Uterus (tissue), 2 donors: ENCODE data around the gene SPRED3.

Experiments used
- POLR2A ChIP-seq, 2 donors: fragments of 450-650 bp; IDR thresholded peaks; one replicate each; pipeline ENCODE4 v1.6.1; 2016; ENCODE audit warnings: antibody characterized with exemption in 2 of 2, mild to moderate bottlenecking in 1 of 2, moderate library complexity in 1 of 2
- TF ChIP-seq, protein P1 (sequence below), 4 experiments: fragments of 200-600 bp in 2 of 4; fragments of 450-650 bp in 2 of 4; sonication (generic) in 2 of 4; IDR thresholded peaks; one replicate each; pipeline ENCODE4 v1.5.1; 2016 to 2019; ENCODE audit warnings: antibody characterized with exemption in 4 of 4, mild to moderate bottlenecking in 2 of 4, moderate library complexity in 1 of 4

DNA sequence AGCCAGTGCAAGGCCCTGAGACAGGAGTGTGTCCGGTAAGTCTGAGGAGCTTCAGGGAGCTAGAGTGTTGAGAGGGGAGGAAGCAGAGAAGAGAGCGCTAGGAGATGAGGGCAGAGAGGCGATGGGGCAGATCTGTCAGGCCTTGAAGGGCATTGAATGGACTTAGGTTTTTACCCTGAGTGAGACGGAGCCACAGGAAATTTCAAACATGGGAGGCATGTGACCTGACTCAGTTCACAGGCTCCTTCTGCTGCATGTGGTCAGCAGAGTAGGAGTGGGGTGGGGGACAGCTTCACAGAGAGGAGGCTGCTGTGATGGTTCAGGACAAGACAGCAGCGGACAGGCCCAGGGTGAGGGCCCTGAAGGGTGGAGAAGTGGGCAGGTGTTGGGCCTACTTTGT is 11.9 kb downstream of the SPRED3 start:
- TF ChIP-seq POLR2A (IDR thresholded peaks at IDR 0.05): no peak
- TF ChIP-seq, protein P1, sequence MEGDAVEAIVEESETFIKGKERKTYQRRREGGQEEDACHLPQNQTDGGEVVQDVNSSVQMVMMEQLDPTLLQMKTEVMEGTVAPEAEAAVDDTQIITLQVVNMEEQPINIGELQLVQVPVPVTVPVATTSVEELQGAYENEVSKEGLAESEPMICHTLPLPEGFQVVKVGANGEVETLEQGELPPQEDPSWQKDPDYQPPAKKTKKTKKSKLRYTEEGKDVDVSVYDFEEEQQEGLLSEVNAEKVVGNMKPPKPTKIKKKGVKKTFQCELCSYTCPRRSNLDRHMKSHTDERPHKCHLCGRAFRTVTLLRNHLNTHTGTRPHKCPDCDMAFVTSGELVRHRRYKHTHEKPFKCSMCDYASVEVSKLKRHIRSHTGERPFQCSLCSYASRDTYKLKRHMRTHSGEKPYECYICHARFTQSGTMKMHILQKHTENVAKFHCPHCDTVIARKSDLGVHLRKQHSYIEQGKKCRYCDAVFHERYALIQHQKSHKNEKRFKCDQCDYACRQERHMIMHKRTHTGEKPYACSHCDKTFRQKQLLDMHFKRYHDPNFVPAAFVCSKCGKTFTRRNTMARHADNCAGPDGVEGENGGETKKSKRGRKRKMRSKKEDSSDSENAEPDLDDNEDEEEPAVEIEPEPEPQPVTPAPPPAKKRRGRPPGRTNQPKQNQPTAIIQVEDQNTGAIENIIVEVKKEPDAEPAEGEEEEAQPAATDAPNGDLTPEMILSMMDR (IDR thresholded peaks at IDR 0.05): no peak
